DOHH2 (cell line): ENCODE data around the gene LRP2BP.
A peak's percentile ranks its signal among the peaks of the same experiment; 100 is the strongest.

ENCODE experiments used
- H3F3A ChIP-seq: fragments of 200-600 bp; sonication (generic), shearing (Covaris generic); 2 replicates; pipeline ENCODE4 v1.6.0; 2016; ENCODE audit warnings: antibody characterized with exemption, mild to moderate bottlenecking; ENCODE audit not compliant: control insufficient read depth, insufficient read depth
- H3K27ac ChIP-seq: fragments of 200-600 bp; sonication (generic); 2 replicates; pipeline ENCODE4 v1.5.1; 2014; ENCODE audit warnings: low read depth, mild to moderate bottlenecking, low read length, moderate library complexity
- H3K27me3 ChIP-seq: fragments of 200-600 bp; sonication (generic); 2 replicates; pipeline ENCODE4 v1.6.1; 2014; ENCODE audit warnings: mild to moderate bottlenecking, low read length, mixed read lengths; ENCODE audit not compliant: control insufficient read depth
- H3K36me3 ChIP-seq: fragments of 200-600 bp; sonication (generic); 2 replicates; pipeline ENCODE4 v1.6.1; 2014; ENCODE audit warnings: mild to moderate bottlenecking, low read length, moderate library complexity, mixed read lengths; ENCODE audit not compliant: control insufficient read depth
- H3K4me1 ChIP-seq: fragments of 200-600 bp; sonication (generic); 2 replicates; pipeline ENCODE4 v1.6.1; 2014; ENCODE audit warnings: mild to moderate bottlenecking, low read length, mixed read lengths; ENCODE audit not compliant: control insufficient read depth
- H3K4me2 ChIP-seq: fragments of 200-600 bp; sonication (generic); 2 replicates; pipeline ENCODE4 v1.6.0; 2014; ENCODE audit warnings: mild to moderate bottlenecking, low read length, moderate library complexity
- H3K4me3 ChIP-seq: fragments of 200-600 bp; sonication (generic); 2 replicates; pipeline ENCODE4 v1.5.1; 2014; ENCODE audit warnings: mild to moderate bottlenecking, low read length, mixed read lengths
- H3K79me2 ChIP-seq: fragments of 200-600 bp; sonication (generic); 2 replicates; pipeline ENCODE4 v1.6.1; 2014; ENCODE audit warnings: mild to moderate bottlenecking, low read length, mixed read lengths; ENCODE audit not compliant: control insufficient read depth
- H3K9me2 ChIP-seq: fragments of 200-600 bp; sonication (generic); replicated peaks from 2 replicates; pipeline ENCODE4 v1.6.1; 2014; ENCODE audit warnings: mild to moderate bottlenecking, low read length, mixed read lengths; ENCODE audit not compliant: control insufficient read depth
- H3K9me3 ChIP-seq: fragments of 200-600 bp; sonication (generic); 2 replicates; pipeline ENCODE4 v1.6.1; 2014; ENCODE audit warnings: antibody characterized with exemption, low read length, mixed read lengths; ENCODE audit not compliant: control insufficient read depth, insufficient read depth
- H4K20me1 ChIP-seq: fragments of 200-600 bp; sonication (generic); 2 replicates; pipeline ENCODE4 v1.6.0; 2014; ENCODE audit warnings: low read depth, mild to moderate bottlenecking, antibody characterized with exemption, low read length, moderate library complexity; ENCODE audit not compliant: control insufficient read depth, insufficient read depth
- EZH2phosphoT487 ChIP-seq: fragments of 200-600 bp; sonication (generic); IDR thresholded peaks from 2 replicates; pipeline ENCODE4 v1.6.1; 2017; ENCODE audit warnings: borderline replicate concordance, mild to moderate bottlenecking, antibody characterized with exemption, low read length, moderate library complexity, mixed read lengths
- TF ChIP-seq, protein P1 (sequence below): fragments of 200-600 bp; sonication (generic); IDR thresholded peaks from one replicate; pipeline ENCODE4 v1.5.1; 2014; ENCODE audit warnings: antibody characterized with exemption, mild to moderate bottlenecking, low read depth, low read length; ENCODE audit not compliant: poor library complexity, severe bottlenecking

Gene LRP2BP

GRCh38 chr4:185346975-185347601, 48.6 kb downstream of the LRP2BP start:
- H4K20me1 ChIP-seq, result no peaks in the 10 kb centered on the region
- peaks cover 88% of the 10 kb centered on the region for H3K36me3 ChIP-seq
- H3K9me3 ChIP-seq, result no peaks in the 10 kb centered on the region
- H3K4me1 ChIP-seq, result peaks cover 23% of the 10 kb centered on the region
- TF ChIP-seq, protein P1, sequence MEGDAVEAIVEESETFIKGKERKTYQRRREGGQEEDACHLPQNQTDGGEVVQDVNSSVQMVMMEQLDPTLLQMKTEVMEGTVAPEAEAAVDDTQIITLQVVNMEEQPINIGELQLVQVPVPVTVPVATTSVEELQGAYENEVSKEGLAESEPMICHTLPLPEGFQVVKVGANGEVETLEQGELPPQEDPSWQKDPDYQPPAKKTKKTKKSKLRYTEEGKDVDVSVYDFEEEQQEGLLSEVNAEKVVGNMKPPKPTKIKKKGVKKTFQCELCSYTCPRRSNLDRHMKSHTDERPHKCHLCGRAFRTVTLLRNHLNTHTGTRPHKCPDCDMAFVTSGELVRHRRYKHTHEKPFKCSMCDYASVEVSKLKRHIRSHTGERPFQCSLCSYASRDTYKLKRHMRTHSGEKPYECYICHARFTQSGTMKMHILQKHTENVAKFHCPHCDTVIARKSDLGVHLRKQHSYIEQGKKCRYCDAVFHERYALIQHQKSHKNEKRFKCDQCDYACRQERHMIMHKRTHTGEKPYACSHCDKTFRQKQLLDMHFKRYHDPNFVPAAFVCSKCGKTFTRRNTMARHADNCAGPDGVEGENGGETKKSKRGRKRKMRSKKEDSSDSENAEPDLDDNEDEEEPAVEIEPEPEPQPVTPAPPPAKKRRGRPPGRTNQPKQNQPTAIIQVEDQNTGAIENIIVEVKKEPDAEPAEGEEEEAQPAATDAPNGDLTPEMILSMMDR, result no peak
- TF ChIP-seq EZH2phosphoT487, result no peak
- H3K27me3 ChIP-seq, result no peaks in the 10 kb centered on the region
- no peaks in the 10 kb centered on the region for H3K9me2 ChIP-seq
- no peak overlapping the region for H3K4me3 ChIP-seq
- no peak overlapping the region for H3K27ac ChIP-seq
- H3K4me2 ChIP-seq, result no peak overlapping the region
- no peaks in the 10 kb centered on the region for H3F3A ChIP-seq
- H3K79me2 ChIP-seq, result no peaks in the 10 kb centered on the region

DNA sequence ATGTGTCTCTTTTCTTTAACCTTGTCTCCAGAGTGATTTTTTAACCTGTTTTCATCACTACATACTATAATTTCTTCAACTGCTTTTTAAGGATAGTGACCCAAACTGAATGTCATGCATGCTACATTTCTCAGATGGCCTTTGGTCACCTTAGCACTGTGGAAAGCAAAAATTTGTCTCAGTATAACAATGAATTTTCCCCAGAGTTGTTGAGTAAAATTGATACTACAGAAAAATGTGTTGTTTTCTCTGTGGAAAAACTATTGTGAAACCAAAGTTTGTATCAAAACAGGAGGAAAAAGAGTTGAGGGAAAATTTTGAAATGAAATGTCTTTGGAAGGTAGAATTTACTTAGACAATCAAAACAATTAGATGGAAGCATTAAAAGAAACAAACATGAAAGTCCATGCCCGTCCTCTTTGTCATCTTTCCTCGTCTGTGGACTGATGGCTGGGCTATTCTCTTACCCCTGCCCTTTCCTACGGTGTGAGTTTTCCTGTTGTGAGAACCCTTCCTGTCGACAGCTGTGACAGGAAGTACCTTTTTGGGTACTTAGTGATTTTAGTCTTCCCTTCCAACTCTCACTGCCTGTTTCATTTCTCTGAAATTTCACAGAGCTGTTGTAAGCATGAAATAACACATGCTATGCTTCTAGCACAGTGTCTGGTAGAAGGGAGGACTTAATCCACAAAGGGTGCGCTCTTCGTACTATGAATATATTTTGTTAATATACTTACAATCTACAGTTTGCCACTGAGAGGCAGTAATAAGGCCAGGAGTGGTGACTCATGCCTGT, 50.8 kb downstream of the LRP2BP start:
- Histone ChIP-seq H3K27ac (peak overlapping the region; percentile 32; the same call in 1 of the 2 replicates), H3K79me2 (no peaks in the 10 kb centered on the region), H3K4me2 (peak overlapping the region; percentile 51), H4K20me1 (no peaks in the 10 kb centered on the region), H3K9me3 (no peaks in the 10 kb centered on the region), H3K4me1 (peaks cover 34% of the 10 kb centered on the region), H3K36me3 (peaks cover 88% of the 10 kb centered on the region), H3K9me2 (no peaks in the 10 kb centered on the region), H3K4me3 (peak overlapping the region; percentile 36; the same call in 1 of the 2 replicates), H3F3A (no peaks in the 10 kb centered on the region), H3K27me3 (no peaks in the 10 kb centered on the region)
- TF ChIP-seq, protein P1, result no peak
- TF ChIP-seq EZH2phosphoT487, result no peak

GRCh38 chr4:185343726-185344581, 51.8 kb downstream of the LRP2BP start:
- no peaks in the 10 kb centered on the region for H3K9me3 ChIP-seq
- no peaks in the 10 kb centered on the region for H3K79me2 ChIP-seq
- peaks cover 87% of the 10 kb centered on the region for H3K36me3 ChIP-seq
- no peaks in the 10 kb centered on the region for H3F3A ChIP-seq
- no peaks in the 10 kb centered on the region for H4K20me1 ChIP-seq
- no peak overlapping the region for H3K4me3 ChIP-seq
- H3K27me3 ChIP-seq, result no peaks in the 10 kb centered on the region
- TF ChIP-seq EZH2phosphoT487, result no peak
- TF ChIP-seq, protein P1, result no peak
- H3K4me1 ChIP-seq, result peaks cover 44% of the 10 kb centered on the region
- peak overlapping the region; percentile 51 for H3K4me2 ChIP-seq
- H3K9me2 ChIP-seq, result no peaks in the 10 kb centered on the region
- H3K27ac ChIP-seq, result no peak overlapping the region
